WTC11 (cell line): ENCODE data around the gene ASIC5.

Experiments
- CREB1 ChIP-seq: sonication (generic); formaldehyde crosslinking; IDR thresholded peaks from 2 replicates; pipeline ENCODE4 v1.8.0; 2023; ENCODE audit warnings: mild to moderate bottlenecking, missing genetic modification reagents
- NFATC4 ChIP-seq: fragments of 250-450 bp; sonication (Bioruptor Pico); IDR thresholded peaks from 2 replicates; pipeline ENCODE4 v1.9.0; 2021; ENCODE audit warnings: mild to moderate bottlenecking
- NFE2L1 ChIP-seq: sonication (generic); formaldehyde crosslinking; IDR thresholded peaks from 2 replicates; pipeline ENCODE4 v1.8.1; 2023; ENCODE audit warnings: missing genetic modification reagents
- NR2C2 ChIP-seq: sonication (generic); formaldehyde crosslinking; IDR thresholded peaks from 2 replicates; pipeline ENCODE4 v1.8.0; 2022; ENCODE audit warnings: mild to moderate bottlenecking, missing genetic modification reagents
- SP1 ChIP-seq: sonication (generic); formaldehyde crosslinking; conservative IDR thresholded peaks from 2 replicates; pipeline ENCODE4 v1.8.1; 2022; ENCODE audit warnings: missing genetic modification reagents
- TP53 ChIP-seq: sonication (generic); formaldehyde crosslinking; IDR thresholded peaks from 2 replicates; pipeline ENCODE4 v1.8.1; 2023; ENCODE audit warnings: mild to moderate bottlenecking, missing genetic modification reagents
- ZBTB21 ChIP-seq: sonication (generic); formaldehyde crosslinking; IDR thresholded peaks from 2 replicates; pipeline ENCODE4 v1.8.1; 2023; ENCODE audit warnings: mild to moderate bottlenecking, missing genetic modification reagents, borderline replicate concordance
- ZNF317 ChIP-seq: sonication (generic); formaldehyde crosslinking; IDR thresholded peaks from 2 replicates; pipeline ENCODE4 v1.8.1; 2023; ENCODE audit warnings: low read depth, mild to moderate bottlenecking, moderate library complexity, missing genetic modification reagents, borderline replicate concordance
- TF ChIP-seq, protein P1 (sequence below): sonication (generic); formaldehyde crosslinking; IDR thresholded peaks from 2 replicates; pipeline ENCODE4 v1.8.1; 2022; ENCODE audit warnings: low read depth, missing genetic modification reagents, borderline replicate concordance
- TF ChIP-seq, protein P2 (sequence below): sonication (generic); formaldehyde crosslinking; IDR thresholded peaks from 2 replicates; pipeline ENCODE4 v1.8.1; 2023; ENCODE audit warnings: mild to moderate bottlenecking, missing genetic modification reagents, moderate library complexity
- TF ChIP-seq, protein P3 (sequence below): fragments of 200-600 bp; IDR thresholded peaks from 2 replicates; pipeline ENCODE4 v1.8.0; 2022; ENCODE audit warnings: antibody characterized with exemption
- TF ChIP-seq, protein P4 (sequence below): sonication (generic); formaldehyde crosslinking; IDR thresholded peaks from 2 replicates; pipeline ENCODE4 v1.8.0; 2022; ENCODE audit warnings: mild to moderate bottlenecking, missing genetic modification reagents
- TF ChIP-seq, protein P5 (sequence below): sonication (generic); formaldehyde crosslinking; conservative IDR thresholded peaks from 2 replicates; pipeline ENCODE4 v1.8.1; 2022; ENCODE audit warnings: mild to moderate bottlenecking, missing genetic modification reagents

DNA sequence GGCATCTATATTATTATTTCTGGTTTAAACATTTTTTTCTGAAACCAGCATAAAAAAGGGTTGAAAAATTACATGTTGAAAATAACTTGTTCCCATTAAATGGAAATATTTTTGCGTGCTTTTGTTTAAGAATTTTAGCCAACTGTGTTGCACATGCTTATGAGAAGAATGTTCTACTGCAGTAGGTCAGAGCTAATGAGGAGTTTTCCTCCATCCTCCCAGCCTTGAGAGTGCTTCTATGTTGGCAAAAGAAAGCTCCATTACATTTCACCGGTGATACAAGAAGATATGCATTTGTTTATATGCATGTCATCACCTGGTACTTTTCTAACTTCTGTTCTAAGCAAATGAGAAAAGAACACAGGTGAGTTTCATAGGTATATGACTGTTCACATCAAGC, 23.9 kb upstream of the ASIC5 start:
- TF ChIP-seq, protein P1, sequence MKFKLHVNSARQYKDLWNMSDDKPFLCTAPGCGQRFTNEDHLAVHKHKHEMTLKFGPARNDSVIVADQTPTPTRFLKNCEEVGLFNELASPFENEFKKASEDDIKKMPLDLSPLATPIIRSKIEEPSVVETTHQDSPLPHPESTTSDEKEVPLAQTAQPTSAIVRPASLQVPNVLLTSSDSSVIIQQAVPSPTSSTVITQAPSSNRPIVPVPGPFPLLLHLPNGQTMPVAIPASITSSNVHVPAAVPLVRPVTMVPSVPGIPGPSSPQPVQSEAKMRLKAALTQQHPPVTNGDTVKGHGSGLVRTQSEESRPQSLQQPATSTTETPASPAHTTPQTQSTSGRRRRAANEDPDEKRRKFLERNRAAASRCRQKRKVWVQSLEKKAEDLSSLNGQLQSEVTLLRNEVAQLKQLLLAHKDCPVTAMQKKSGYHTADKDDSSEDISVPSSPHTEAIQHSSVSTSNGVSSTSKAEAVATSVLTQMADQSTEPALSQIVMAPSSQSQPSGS (CRISPR knock-in tag): no peak
- TF ChIP-seq, protein P2, sequence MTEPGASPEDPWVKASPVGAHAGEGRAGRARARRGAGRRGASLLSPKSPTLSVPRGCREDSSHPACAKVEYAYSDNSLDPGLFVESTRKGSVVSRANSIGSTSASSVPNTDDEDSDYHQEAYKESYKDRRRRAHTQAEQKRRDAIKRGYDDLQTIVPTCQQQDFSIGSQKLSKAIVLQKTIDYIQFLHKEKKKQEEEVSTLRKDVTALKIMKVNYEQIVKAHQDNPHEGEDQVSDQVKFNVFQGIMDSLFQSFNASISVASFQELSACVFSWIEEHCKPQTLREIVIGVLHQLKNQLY: no peak
- TF ChIP-seq, protein P3, sequence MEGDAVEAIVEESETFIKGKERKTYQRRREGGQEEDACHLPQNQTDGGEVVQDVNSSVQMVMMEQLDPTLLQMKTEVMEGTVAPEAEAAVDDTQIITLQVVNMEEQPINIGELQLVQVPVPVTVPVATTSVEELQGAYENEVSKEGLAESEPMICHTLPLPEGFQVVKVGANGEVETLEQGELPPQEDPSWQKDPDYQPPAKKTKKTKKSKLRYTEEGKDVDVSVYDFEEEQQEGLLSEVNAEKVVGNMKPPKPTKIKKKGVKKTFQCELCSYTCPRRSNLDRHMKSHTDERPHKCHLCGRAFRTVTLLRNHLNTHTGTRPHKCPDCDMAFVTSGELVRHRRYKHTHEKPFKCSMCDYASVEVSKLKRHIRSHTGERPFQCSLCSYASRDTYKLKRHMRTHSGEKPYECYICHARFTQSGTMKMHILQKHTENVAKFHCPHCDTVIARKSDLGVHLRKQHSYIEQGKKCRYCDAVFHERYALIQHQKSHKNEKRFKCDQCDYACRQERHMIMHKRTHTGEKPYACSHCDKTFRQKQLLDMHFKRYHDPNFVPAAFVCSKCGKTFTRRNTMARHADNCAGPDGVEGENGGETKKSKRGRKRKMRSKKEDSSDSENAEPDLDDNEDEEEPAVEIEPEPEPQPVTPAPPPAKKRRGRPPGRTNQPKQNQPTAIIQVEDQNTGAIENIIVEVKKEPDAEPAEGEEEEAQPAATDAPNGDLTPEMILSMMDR: no peak
- TF ChIP-seq SP1 (CRISPR knock-in tag) (no peak), ZBTB21 (no peak), NFE2L1 (CRISPR knock-in tag) (no peak), TP53 (CRISPR knock-in tag) (no peak), NR2C2 (CRISPR knock-in tag) (no peak), NFATC4 (no peak), ZNF317 (no peak), CREB1 (CRISPR knock-in tag) (no peak)
- TF ChIP-seq, protein P4, sequence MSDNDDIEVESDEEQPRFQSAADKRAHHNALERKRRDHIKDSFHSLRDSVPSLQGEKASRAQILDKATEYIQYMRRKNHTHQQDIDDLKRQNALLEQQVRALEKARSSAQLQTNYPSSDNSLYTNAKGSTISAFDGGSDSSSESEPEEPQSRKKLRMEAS (CRISPR knock-in tag): no peak
- TF ChIP-seq, protein P5, sequence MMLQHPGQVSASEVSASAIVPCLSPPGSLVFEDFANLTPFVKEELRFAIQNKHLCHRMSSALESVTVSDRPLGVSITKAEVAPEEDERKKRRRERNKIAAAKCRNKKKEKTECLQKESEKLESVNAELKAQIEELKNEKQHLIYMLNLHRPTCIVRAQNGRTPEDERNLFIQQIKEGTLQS: no peak
